ENCODE measurements around the gene FRMD3.

GRCh38 chr9:83512621-83513020, 25.6 kb downstream of the FRMD3 start:
- TF ChIP-seq FOXJ3 (CRISPR knock-in tag; IDR thresholded peaks at IDR 0.05; ENCODE audit: borderline replicate concordance) (no peak), CTCF (IDR thresholded peaks at IDR 0.05) (no peak), TEAD4 (CRISPR knock-in tag; IDR thresholded peaks at IDR 0.05) (no peak), USF2 (CRISPR knock-in tag; IDR thresholded peaks at IDR 0.05) (no peak), RORB (CRISPR knock-in tag; IDR thresholded peaks at IDR 0.05) (no peak), FOXK1 (CRISPR knock-in tag; IDR thresholded peaks at IDR 0.05) (no peak), NR3C1 (CRISPR knock-in tag; conservative IDR thresholded peaks at IDR 0.05; ENCODE audit: low read depth) (no peak), NFATC4 (CRISPR knock-in tag; IDR thresholded peaks at IDR 0.05) (no peak)
- TF ChIP-seq, protein P1, sequence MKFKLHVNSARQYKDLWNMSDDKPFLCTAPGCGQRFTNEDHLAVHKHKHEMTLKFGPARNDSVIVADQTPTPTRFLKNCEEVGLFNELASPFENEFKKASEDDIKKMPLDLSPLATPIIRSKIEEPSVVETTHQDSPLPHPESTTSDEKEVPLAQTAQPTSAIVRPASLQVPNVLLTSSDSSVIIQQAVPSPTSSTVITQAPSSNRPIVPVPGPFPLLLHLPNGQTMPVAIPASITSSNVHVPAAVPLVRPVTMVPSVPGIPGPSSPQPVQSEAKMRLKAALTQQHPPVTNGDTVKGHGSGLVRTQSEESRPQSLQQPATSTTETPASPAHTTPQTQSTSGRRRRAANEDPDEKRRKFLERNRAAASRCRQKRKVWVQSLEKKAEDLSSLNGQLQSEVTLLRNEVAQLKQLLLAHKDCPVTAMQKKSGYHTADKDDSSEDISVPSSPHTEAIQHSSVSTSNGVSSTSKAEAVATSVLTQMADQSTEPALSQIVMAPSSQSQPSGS (CRISPR knock-in tag; IDR thresholded peaks at IDR 0.05; ENCODE audit: borderline replicate concordance, low read depth), result no peak
- TF ChIP-seq, protein P2, sequence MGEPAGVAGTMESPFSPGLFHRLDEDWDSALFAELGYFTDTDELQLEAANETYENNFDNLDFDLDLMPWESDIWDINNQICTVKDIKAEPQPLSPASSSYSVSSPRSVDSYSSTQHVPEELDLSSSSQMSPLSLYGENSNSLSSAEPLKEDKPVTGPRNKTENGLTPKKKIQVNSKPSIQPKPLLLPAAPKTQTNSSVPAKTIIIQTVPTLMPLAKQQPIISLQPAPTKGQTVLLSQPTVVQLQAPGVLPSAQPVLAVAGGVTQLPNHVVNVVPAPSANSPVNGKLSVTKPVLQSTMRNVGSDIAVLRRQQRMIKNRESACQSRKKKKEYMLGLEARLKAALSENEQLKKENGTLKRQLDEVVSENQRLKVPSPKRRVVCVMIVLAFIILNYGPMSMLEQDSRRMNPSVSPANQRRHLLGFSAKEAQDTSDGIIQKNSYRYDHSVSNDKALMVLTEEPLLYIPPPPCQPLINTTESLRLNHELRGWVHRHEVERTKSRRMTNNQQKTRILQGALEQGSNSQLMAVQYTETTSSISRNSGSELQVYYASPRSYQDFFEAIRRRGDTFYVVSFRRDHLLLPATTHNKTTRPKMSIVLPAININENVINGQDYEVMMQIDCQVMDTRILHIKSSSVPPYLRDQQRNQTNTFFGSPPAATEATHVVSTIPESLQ (CRISPR knock-in tag; IDR thresholded peaks at IDR 0.05), result no peak
- TF ChIP-seq, protein P3, sequence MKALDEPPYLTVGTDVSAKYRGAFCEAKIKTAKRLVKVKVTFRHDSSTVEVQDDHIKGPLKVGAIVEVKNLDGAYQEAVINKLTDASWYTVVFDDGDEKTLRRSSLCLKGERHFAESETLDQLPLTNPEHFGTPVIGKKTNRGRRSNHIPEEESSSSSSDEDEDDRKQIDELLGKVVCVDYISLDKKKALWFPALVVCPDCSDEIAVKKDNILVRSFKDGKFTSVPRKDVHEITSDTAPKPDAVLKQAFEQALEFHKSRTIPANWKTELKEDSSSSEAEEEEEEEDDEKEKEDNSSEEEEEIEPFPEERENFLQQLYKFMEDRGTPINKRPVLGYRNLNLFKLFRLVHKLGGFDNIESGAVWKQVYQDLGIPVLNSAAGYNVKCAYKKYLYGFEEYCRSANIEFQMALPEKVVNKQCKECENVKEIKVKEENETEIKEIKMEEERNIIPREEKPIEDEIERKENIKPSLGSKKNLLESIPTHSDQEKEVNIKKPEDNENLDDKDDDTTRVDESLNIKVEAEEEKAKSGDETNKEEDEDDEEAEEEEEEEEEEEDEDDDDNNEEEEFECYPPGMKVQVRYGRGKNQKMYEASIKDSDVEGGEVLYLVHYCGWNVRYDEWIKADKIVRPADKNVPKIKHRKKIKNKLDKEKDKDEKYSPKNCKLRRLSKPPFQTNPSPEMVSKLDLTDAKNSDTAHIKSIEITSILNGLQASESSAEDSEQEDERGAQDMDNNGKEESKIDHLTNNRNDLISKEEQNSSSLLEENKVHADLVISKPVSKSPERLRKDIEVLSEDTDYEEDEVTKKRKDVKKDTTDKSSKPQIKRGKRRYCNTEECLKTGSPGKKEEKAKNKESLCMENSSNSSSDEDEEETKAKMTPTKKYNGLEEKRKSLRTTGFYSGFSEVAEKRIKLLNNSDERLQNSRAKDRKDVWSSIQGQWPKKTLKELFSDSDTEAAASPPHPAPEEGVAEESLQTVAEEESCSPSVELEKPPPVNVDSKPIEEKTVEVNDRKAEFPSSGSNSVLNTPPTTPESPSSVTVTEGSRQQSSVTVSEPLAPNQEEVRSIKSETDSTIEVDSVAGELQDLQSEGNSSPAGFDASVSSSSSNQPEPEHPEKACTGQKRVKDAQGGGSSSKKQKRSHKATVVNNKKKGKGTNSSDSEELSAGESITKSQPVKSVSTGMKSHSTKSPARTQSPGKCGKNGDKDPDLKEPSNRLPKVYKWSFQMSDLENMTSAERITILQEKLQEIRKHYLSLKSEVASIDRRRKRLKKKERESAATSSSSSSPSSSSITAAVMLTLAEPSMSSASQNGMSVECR (CRISPR knock-in tag; IDR thresholded peaks at IDR 0.05; ENCODE audit: borderline replicate concordance), result no peak

All from WTC11 (cell line).